Activated T-cell treated with anti-CD3 and anti-CD28 coated beads, Interleukin-2, amount 50 U/mL, for 72 hours (primary cell): ENCODE data around the gene STXBP2. TPM values are rescaled to one million over a fixed set of nuclear protein-coding genes. Genes with fewer than 3 reads are reported as not detected.

ENCODE experiments used
- ATAC-seq, 2 donors: fragments of 150-1000 bp; cut with Tn5 transposase; replicated peaks in 1 of 2; 2 replicates each; pipeline ENCODE4 v1.10.0; 2021; ENCODE audit warnings: moderate library complexity in 2 of 2, mild to moderate bottlenecking in 1 of 2
- DNase-seq, 2 donors: peaks; one replicate each; pipeline ENCODE4 v3.0.0; 2021 to 2022; ENCODE audit warnings: mixed read lengths in 1 of 2
- H3K27ac Mint-ChIP-seq: one replicate; pipeline ENCODE4 v1.8.0; 2022; ENCODE audit warnings: mild to moderate bottlenecking, moderate library complexity, mixed read lengths
- H3K27me3 Mint-ChIP-seq: one replicate; pipeline ENCODE4 v1.8.0; 2022; ENCODE audit warnings: low read depth, mixed read lengths
- H3K36me3 Mint-ChIP-seq, 2 donors: one replicate each; pipeline ENCODE4 v1.8.0; 2022; ENCODE audit warnings: mixed read lengths in 2 of 2, mild to moderate bottlenecking in 1 of 2; ENCODE audit not compliant: insufficient read depth in 2 of 2
- H3K4me1 Mint-ChIP-seq: one replicate; pipeline ENCODE4 v1.8.0; 2022; ENCODE audit warnings: low read depth, mixed read lengths
- H3K4me3 Mint-ChIP-seq, 2 donors: one replicate each; pipeline ENCODE4 v1.8.0; 2022; ENCODE audit warnings: mild to moderate bottlenecking in 2 of 2, mixed read lengths in 2 of 2, moderate library complexity in 2 of 2
- H3K9me3 Mint-ChIP-seq, 2 donors: one replicate each; pipeline ENCODE4 v1.8.0; 2022; ENCODE audit warnings: mixed read lengths in 2 of 2
- total RNA-seq, 2 donors: library from RNA; stranded (reverse); gene quantifications; one replicate each; pipeline ENCODE4 v1.2.3, GENCODE V29; 2022

Gene STXBP2
- total RNA-seq, 2 donors from 2014 or later = 132 TPM

GRCh38 chr19:7619671-7620441, 17.1 kb upstream of the STXBP2 start:
- no peak overlapping the region for H3K27ac Mint-ChIP-seq

GRCh38 chr19:7620442-7621412, 16.2 kb upstream of the STXBP2 start:
- Mint-ChIP-seq H3K36me3 (peaks cover 2 to 4% of the 10 kb centered on the region in 2 donors), H3K4me1 (no peaks in the 10 kb centered on the region), H3K27ac (no peak overlapping the region), H3K27me3 (no peaks in the 10 kb centered on the region), H3K4me3 (no peak overlapping the region), H3K9me3 (no peaks in the 10 kb centered on the region)
- DNase-seq (no peak), ATAC-seq (no peak)

More at GRCh38 chr19:7619671-7620441, 17.1 kb upstream of the STXBP2 start:
- Mint-ChIP-seq H3K4me3 (no peak overlapping the region), H3K4me1 (no peaks in the 10 kb centered on the region), H3K27me3 (no peaks in the 10 kb centered on the region), H3K36me3 (peaks cover 2 to 4% of the 10 kb centered on the region in 2 donors), H3K9me3 (no peaks in the 10 kb centered on the region)
- no peak for ATAC-seq
- DNase-seq = no peak

- Mint-ChIP-seq H3K4me1 (peaks cover 11% of the 10 kb centered on the region), H3K36me3 (peaks cover 2 to 4% of the 10 kb centered on the region in 2 donors)
- peak in 1 of 2 donors; percentile 26 for DNase-seq
Measured at GRCh38 chr19:7622933-7623685, 13.8 kb upstream of the STXBP2 start.

GRCh38 chr19:7623725-7624603, 12.9 kb upstream of the STXBP2 start:
- no peak overlapping the region for H3K27ac Mint-ChIP-seq
- no peak overlapping the region for H3K4me3 Mint-ChIP-seq
- H3K36me3 Mint-ChIP-seq = peaks cover 0 to 2% of the 10 kb centered on the region in 2 donors
- H3K27me3 Mint-ChIP-seq = no peaks in the 10 kb centered on the region
- DNase-seq (no peak), ATAC-seq (no peak)
- H3K4me1 Mint-ChIP-seq = peaks cover 20% of the 10 kb centered on the region
- no peaks in the 10 kb centered on the region for H3K9me3 Mint-ChIP-seq

More at GRCh38 chr19:7622933-7623685, 13.8 kb upstream of the STXBP2 start:
- no peak overlapping the region for H3K4me3 Mint-ChIP-seq
- peak; percentile 12 to 26 for ATAC-seq
- H3K27ac Mint-ChIP-seq = no peak overlapping the region
- H3K27me3 Mint-ChIP-seq = no peaks in the 10 kb centered on the region
- H3K9me3 Mint-ChIP-seq = no peaks in the 10 kb centered on the region

- ATAC-seq = no peak
- no peak overlapping the region for H3K27ac Mint-ChIP-seq
- peaks cover 28% of the 10 kb centered on the region for H3K4me1 Mint-ChIP-seq
- no peak for DNase-seq
- no peak overlapping the region for H3K4me3 Mint-ChIP-seq
- H3K9me3 Mint-ChIP-seq = no peaks in the 10 kb centered on the region
- no peaks in the 10 kb centered on the region for H3K27me3 Mint-ChIP-seq
- H3K36me3 Mint-ChIP-seq = peaks cover 6% of the 10 kb centered on the region in 2 donors
Measured at GRCh38 chr19:7624810-7625209, 12.1 kb upstream of the STXBP2 start.

GRCh38 chr19:7625763-7626372, 11.0 kb upstream of the STXBP2 start:
- no peak overlapping the region for H3K4me3 Mint-ChIP-seq
- peaks cover 6% of the 10 kb centered on the region in 2 donors for H3K36me3 Mint-ChIP-seq
- no peak overlapping the region for H3K27ac Mint-ChIP-seq
- no peak for DNase-seq
- no peaks in the 10 kb centered on the region for H3K27me3 Mint-ChIP-seq
- no peaks in the 10 kb centered on the region for H3K9me3 Mint-ChIP-seq
- H3K4me1 Mint-ChIP-seq = peaks cover 39% of the 10 kb centered on the region
- ATAC-seq = no peak

- Mint-ChIP-seq H3K27ac (no peak overlapping the region), H3K4me3 (no peak overlapping the region), H3K9me3 (no peaks in the 10 kb centered on the region), H3K36me3 (peaks cover 6% of the 10 kb centered on the region in 2 donors), H3K4me1 (peaks cover 45% of the 10 kb centered on the region), H3K27me3 (no peaks in the 10 kb centered on the region)
- DNase-seq (no peak), ATAC-seq (no peak)
Measured at GRCh38 chr19:7627166-7627565, 9.7 kb upstream of the STXBP2 start.

- no peak for ATAC-seq
- Mint-ChIP-seq H3K4me1 (peaks cover 45% of the 10 kb centered on the region), H3K4me3 (peak overlapping the region; percentile 97 to 98), H3K9me3 (no peaks in the 10 kb centered on the region), H3K27ac (peak overlapping the region; percentile 99), H3K36me3 (peaks cover 4 to 6% of the 10 kb centered on the region in 2 donors), H3K27me3 (no peaks in the 10 kb centered on the region)
- DNase-seq = no peak
Measured at GRCh38 chr19:7628589-7629311, 8.2 kb upstream of the STXBP2 start.

- peak; percentile 99 to 100 for ATAC-seq
- no peaks in the 10 kb centered on the region for H3K9me3 Mint-ChIP-seq
- H3K36me3 Mint-ChIP-seq = peaks cover 4 to 6% of the 10 kb centered on the region in 2 donors
- H3K27me3 Mint-ChIP-seq = no peaks in the 10 kb centered on the region
- peak within 1 kb of the TSS; percentile 99 for H3K27ac Mint-ChIP-seq
- peak; percentile 95 to 96 for DNase-seq
- H3K4me3 Mint-ChIP-seq = peak within 1 kb of the TSS; percentile 97 to 98
- H3K4me1 Mint-ChIP-seq = peaks cover 45% of the 10 kb centered on the region
Measured at GRCh38 chr19:7629347-7630054, 7.4 kb upstream of the STXBP2 start, which contains the start of the genes PET100 and XAB2. TSS of gene PET100 (plus strand) at chr19:7629793. CDS start at chr19:7629834, 41 bp downstream. TSS of gene XAB2 (minus strand) at chr19:7629545. CDS start at chr19:7629527, 18 bp downstream.

GRCh38 chr19:7631577-7631976, 5.3 kb upstream of the STXBP2 start:
- ATAC-seq (no peak), DNase-seq (no peak)
- no peak overlapping the region for H3K27ac Mint-ChIP-seq
- H3K9me3 Mint-ChIP-seq = no peaks in the 10 kb centered on the region
- no peaks in the 10 kb centered on the region for H3K27me3 Mint-ChIP-seq
- H3K4me1 Mint-ChIP-seq = peaks cover 51% of the 10 kb centered on the region
- no peak overlapping the region for H3K4me3 Mint-ChIP-seq
- peaks cover 4 to 6% of the 10 kb centered on the region in 2 donors for H3K36me3 Mint-ChIP-seq
